ENCODE measurements around the gene CDCA7.
"Not testable (repeated sequence)": the region's sequence is repeated elsewhere in the genome, so short reads cannot be mapped to it uniquely, and the experiment has no call there.

CDCA7 gene

GRCh38 chr2:173404841-173405750 lies 50.4 kb downstream of the CDCA7 start:
- DNase-seq, result no peak

- DNase-seq, result no peak
Measured at GRCh38 chr2:173407176-173407575, 52.5 kb downstream of the CDCA7 start.

GRCh38 chr2:173407646-173408045 lies 53.0 kb downstream of the CDCA7 start:
- DNase-seq, result no peak

- no peak for DNase-seq
Measured at GRCh38 chr2:173410579-173410978, 55.9 kb downstream of the CDCA7 start.

GRCh38 chr2:173412628-173413027 lies 58.0 kb downstream of the CDCA7 start:
- DNase-seq, result no peak

- DNase-seq, result no peak
Measured at GRCh38 chr2:173414823-173415322, 60.2 kb downstream of the CDCA7 start.

- DNase-seq, result no peak
Measured at GRCh38 chr2:173415431-173416381, 61.0 kb downstream of the CDCA7 start.

GRCh38 chr2:173416415-173417152 lies 61.9 kb downstream of the CDCA7 start:
- DNase-seq, result not testable (repeated sequence)

GRCh38 chr2:173417341-173417740 lies 62.7 kb downstream of the CDCA7 start:
- no peak for DNase-seq

- no peak for DNase-seq
Measured at GRCh38 chr2:173417802-173418201, 63.1 kb downstream of the CDCA7 start.
